ENCODE results near the gene PSTPIP1.

The PSTPIP1 gene

GRCh38 chr15:77018796-77019505, 24.0 kb downstream of the PSTPIP1 start:
- DNase-seq (ENCODE audit: low spot score): no peak

DNA sequence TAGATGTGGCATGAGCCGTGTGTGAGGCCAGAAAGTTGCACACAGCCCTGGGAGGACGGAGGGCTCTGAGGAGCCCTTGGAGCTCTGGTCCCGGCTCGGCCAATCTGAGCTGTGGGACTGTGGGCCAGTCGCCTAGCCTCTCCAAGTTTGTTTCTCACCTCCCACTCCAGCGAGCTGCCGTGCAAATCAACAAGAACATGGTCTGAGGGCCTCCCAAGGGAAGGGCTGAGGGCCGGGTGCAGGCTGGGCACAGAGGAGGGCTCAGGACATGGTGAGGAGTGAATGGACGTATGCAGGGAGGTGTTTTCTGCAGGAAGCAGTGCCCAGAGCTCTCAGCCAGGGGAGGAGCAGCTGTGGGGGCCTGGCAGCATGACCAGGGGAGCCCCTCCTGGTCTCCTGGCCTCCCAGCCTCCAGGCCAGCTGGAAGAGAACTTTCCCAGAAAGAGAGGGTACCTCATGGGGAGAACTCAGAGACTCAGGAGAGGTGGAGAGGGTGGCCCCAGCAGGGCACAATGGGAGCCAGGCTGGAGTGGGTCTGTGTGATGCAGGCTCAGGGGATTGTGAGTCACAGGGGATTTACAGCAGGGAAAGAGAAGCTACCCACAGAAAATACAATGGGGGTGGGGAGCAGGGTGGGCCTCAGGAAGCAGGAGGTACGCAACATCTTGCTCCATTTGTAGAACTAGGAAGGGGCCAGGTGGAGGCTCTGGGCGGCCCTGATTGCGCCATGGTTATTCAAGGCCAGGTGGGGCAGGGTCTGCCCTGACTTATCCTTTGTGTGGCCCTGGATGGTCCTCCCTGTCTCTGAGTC, 24.8 kb downstream of the PSTPIP1 start:
- peak; percentile 45 for DNase-seq (ENCODE audit: low spot score)

DNA sequence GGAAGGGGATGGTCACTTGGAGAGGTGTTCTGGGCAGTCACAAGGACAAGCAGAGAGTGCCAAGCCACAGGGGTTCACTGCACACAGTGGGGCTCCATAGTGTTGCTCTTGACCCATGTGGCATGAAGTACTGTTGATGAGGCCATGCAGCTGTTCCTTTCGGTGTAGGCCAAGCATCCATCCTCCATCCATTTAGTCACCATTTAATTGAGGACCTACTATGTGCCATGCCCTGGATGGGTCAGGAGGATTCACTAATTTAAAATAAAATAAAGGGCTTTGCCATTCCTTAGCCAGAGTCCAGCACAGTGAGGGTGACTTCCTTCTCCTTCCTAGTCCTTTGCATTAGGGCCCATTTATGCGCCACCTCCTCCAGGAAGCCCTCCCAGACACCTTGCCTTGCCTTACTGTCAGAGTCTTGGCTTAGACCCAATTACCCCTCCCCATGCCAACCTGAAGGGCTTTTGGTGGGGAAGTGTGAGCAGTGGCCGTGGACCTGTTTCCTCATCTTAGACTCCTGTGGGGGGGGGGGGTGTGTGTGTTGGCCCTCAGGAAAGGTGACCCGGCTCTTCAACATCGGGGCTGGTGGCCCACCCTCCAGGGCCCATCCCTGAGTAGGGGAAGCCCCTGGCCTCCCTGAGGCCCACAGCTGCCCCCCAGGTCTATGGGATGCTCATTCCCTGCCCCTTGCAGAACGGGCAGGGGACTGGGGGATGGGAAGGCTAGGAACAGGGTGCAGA, 25.6 kb downstream of the PSTPIP1 start:
- DNase-seq (ENCODE audit: low spot score): no peak

- DNase-seq (ENCODE audit: low spot score): no peak
Measured at GRCh38 chr15:77021088-77021481, 26.2 kb downstream of the PSTPIP1 start.

DNA sequence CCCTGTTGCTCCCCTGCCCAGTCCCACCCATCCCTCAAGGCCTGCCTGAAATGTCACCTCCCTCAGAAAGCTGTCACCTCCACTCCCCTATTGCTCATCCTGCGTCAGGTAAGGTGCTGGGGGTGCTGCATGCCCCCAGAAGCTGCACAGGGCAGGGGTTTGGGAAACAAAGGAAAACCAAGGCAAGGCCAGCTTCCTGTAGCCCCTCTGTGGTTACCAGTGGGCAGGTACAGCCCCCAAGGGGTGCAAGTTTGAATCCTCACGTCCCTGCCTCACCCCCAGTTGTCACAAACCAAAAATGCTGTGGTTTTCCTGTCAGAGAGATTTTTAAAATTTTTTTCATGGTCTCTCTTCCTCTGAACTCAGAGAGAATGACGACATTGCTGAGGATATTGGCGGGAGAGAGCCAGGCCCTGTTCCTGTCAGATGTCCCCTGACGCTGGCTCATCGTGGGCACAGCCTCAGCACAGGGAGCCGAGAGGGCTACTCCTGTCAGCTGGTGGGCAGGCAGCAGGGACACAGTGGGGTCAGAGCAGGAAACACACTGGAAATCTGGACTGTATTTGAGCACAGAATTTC, 27.0 kb downstream of the PSTPIP1 start:
- peak; percentile 47 for DNase-seq (ENCODE audit: low spot score)

- no peak for DNase-seq (ENCODE audit: low spot score)
Measured at GRCh38 chr15:77022646-77023575, 28.0 kb downstream of the PSTPIP1 start.

DNA sequence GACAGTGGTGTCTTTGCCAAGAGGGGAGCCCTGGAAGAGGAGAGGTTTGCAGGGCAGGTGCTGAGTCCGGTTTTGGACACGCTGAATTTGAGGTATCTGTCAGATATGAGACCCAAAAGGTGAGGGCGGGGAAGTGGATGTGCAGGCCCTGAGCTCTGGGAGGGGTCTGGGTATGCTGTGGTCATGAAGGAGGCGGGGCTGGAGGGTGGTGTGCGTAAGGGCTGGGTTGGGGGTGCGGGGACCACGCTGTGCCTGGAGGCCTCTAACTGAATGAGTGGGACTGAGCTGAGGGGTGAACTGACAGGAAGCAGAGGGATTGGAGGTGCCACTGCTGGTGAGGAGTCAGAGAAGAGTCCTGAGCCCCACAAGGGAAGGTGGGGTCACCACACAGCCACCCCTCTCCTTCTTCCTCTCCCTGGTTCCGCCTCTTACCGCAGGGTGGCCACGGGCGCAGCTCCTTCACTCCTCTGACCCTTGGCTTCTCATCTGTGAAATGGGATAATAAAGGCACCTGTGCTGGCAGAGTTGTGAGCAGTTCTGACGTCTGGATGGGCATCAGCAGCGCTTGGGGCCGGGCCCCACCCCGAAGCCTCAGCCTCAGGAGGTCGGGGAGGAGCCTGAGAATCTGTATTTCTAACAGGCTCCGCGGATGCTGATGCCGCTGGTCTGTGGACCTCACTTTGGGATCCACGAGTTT, 28.8 kb downstream of the PSTPIP1 start:
- DNase-seq (ENCODE audit: low spot score): no peak

GRCh38 chr15:77024273-77025082, 29.6 kb downstream of the PSTPIP1 start:
- DNase-seq (ENCODE audit: low spot score): peak; percentile 63

DNA sequence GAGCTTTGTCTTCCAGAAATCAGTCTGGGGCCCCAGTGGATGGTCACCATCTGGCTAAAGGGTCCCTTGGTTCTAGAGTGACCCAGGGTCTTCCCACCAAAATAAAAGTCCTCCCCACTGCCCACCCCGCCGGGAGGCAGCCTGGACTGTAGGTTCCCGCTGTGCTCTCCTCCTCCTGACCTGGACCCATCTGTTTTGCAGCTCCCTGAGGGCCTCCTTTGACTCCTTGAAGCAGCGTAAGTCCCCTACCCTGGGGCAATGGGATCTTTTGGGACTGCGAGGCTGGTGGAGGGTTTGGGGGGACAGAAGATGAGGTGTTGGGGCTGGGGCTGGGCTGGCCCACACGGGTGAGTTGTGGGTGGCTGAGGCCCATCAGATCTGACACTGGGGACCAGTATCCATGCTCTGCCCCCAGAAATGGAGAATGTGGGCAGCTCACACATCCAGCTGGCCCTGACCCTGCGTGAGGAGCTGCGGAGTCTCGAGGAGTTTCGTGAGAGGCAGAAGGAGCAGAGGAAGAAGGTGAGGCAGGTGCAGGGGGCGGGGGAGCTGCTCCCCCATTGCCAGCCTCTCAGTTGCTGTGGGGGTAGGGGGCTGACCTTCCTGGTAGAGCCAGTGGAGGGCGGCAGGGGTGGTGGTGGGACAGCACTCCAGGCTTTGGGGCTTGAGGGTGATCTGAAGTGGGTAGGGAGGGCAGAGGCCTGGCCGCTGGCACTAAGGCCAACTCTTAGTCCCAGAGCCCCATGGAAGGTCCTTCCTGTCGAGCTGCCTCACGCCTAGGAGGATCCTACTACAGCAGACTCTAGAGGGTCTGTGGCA, 30.4 kb downstream of the PSTPIP1 start:
- no peak for DNase-seq (ENCODE audit: low spot score)

GRCh38 chr15:77025941-77026411, 31.1 kb downstream of the PSTPIP1 start:
- DNase-seq (ENCODE audit: low spot score): no peak

- DNase-seq (ENCODE audit: low spot score): no peak
Measured at GRCh38 chr15:77026501-77027110, 31.7 kb downstream of the PSTPIP1 start.

DNA sequence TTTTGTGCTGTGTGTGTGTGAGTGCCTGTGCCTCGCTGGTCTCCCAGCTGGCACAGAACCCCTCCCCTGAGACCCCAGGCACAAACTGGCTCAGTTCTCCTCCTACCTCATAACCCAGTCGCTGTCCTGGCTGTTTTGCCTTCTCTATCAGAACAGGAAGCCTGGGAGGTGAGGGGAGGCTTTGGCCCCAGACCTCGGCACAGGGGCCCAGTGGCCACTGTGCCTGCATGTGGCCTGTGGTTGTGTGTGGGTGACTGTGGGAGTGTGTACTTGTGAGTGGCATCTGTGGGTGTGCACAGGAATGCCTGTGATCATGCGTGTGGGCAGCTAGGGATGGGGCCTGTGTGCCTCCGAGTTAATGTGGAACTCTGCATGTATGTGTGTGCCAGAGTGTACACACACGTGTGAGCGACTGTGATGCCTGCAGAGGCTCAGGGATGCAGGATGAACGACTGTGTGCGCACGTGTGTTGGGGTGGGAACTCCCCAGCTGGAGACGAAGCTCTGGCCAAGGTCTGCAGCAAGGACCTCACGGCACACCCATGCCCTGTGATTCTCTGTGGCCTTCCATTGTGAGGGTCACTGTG, 32.3 kb downstream of the PSTPIP1 start:
- no peak for DNase-seq (ENCODE audit: low spot score)

DNA sequence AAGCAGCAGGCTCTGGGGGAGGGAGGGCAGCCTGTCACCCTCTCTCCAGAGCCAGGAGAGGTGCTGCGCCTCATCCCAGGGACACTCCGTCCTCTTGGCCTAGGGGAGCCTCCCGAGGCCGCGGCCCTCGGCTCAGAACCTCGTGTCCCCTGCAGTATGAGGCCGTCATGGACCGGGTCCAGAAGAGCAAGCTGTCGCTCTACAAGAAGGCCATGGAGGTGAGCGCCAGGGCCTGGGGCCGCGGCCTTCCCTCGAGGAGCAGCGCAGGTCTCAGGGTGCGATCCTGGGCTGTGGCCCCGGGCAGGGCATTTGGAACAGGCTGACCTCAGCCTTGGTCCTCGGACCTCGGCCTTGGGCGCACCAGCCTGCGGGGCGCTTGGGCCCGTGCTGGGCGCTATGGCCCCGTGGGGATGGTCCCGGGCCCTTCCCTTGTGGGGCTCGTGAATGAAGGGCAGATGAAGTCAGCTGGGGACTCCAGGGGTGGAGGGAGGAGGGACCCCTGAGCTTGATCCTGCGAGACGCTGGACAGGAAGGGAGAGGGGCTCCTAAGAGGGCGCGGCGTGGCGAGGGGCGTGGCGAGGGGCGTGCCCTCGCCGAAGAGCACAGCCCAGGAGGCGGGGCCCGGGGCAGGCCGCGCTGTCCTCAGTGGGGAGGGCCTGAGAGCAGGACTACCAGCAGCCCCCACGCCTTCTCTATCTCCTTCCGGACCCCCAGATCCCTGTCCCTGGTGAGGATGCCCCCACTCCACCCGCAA, 32.9 kb downstream of the PSTPIP1 start:
- no peak for DNase-seq (ENCODE audit: low spot score)

- DNase-seq (ENCODE audit: low spot score): no peak
Measured at GRCh38 chr15:77028451-77029165, 33.7 kb downstream of the PSTPIP1 start.

DNA sequence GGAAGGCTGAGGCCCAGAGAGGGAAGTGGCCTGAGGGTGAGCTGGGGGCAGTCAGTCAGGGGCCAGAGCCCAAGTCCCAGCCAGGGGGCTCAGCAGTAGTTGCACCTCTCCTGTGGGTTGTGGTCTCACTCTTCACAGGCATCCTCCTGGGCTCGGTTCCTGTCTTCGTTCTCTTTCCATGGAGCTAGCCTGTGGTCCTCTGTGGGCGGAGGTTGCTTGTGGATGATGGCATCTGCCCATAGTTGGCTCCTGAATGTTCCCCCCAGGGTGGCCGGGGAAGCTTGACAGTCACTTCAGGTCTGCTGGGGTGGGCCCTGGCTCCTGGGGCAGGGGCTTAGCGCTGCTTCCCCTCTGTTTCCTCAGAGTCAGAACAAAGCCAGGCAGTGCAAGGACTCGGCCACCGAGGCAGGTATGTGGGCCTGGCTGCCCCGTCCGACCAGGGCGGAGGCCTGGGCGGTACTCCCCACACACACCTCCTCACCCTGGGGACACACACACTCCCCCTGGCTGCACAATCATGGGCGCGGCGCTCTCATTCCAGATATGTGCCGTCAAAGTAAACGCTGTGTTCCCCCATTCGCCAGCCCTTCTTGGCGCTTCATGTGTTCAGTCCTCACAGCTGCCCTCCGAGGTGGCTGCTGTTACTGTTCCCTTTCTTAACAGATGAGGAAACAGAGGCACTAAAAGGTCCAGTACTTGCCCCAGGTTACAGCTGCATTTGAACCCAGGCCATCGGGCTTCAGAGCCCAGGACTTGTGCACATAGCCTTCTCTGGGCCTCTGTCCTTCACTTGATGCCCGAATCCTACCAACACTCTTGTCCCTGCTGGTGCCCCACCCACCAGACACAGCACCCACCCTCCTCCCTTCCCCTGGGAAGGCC, 34.5 kb downstream of the PSTPIP1 start:
- DNase-seq (ENCODE audit: low spot score): no peak
